Measurements from ENCODE around the gene RGS18.

GRCh38 chr1:192140382-192140781, 17.9 kb upstream of the RGS18 start:
- TF ChIP-seq NFRKB (IDR thresholded peaks at IDR 0.05) (no peak), SUZ12 (IDR thresholded peaks at IDR 0.05) (no peak), CTBP1 (IDR thresholded peaks at IDR 0.05; ENCODE audit: borderline replicate concordance) (no peak), FOXK2 (IDR thresholded peaks at IDR 0.05) (no peak), SP1 (IDR thresholded peaks at IDR 0.05) (no peak), ELF4 (IDR thresholded peaks at IDR 0.05) (no peak), FOXM1 (IDR thresholded peaks at IDR 0.05; ENCODE audit: borderline replicate concordance) (no peak), FOXA1 (IDR thresholded peaks at IDR 0.05) (no peak)

Data from HEK293T (cell line).